ENCODE results near the gene LGALS3BP. TPM values are rescaled to one million over a fixed set of nuclear protein-coding genes. Genes with fewer than 3 reads are reported as not detected.

Gene LGALS3BP
- total and polyA plus RNA-seq, 2 of the 13 experiments (the other 11 are each of a cell fraction or from before 2014, with no cell fraction given): 137 to 332 TPM

GRCh38 chr17:79009397-79010303 lies 29.9 kb upstream of the LGALS3BP start, which contains the start of gene CANT1 (continued):
- no peak for TF ChIP-seq ZFP37 (CRISPR knock-in tag; IDR thresholded peaks at IDR 0.05; ENCODE audit: borderline replicate concordance)
- peak; percentile 64 for TF ChIP-seq XRCC5 (optimal IDR thresholded peaks at IDR 0.05; ENCODE audit: low read length)
- TF ChIP-seq ZNF10 (CRISPR knock-in tag; IDR thresholded peaks at IDR 0.05; ENCODE audit: borderline replicate concordance, low read depth): no peak
- no peak; the same call in 1 of the 2 replicates for TF ChIP-seq KLF12 (CRISPR knock-in tag; IDR thresholded peaks at IDR 0.05; ENCODE audit: borderline replicate concordance)
- no peak for TF ChIP-seq RBM39 (IDR thresholded peaks at IDR 0.05; ENCODE audit: low read depth, low read length, poor library complexity, severe bottlenecking)
- no peak for TF ChIP-seq MBNL3 (CRISPR knock-in tag; conservative IDR thresholded peaks at IDR 0.05)
- peak; percentile 80; the same call in 1 of the 2 replicates for TF ChIP-seq ETV6 (CRISPR knock-in tag; conservative IDR thresholded peaks at IDR 0.05)
- peak; percentile 23; the same call in 1 of the 2 replicates for TF ChIP-seq ARNTL (CRISPR knock-in tag; IDR thresholded peaks at IDR 0.05)
- no peak for TF ChIP-seq PREB (CRISPR knock-in tag; IDR thresholded peaks at IDR 0.05)
- TF ChIP-seq MTERF4 (CRISPR knock-in tag; IDR thresholded peaks at IDR 0.05): peak; percentile 95; the same call in 1 of the 2 replicates
- TF ChIP-seq HINFP (CRISPR knock-in tag; IDR thresholded peaks at IDR 0.05; ENCODE audit: low read depth): no peak; the same call in 1 of the 2 replicates
- TF ChIP-seq ZNF484 (CRISPR knock-in tag; IDR thresholded peaks at IDR 0.05; ENCODE audit: borderline replicate concordance, low read depth): no peak
- TF ChIP-seq TFDP1 (CRISPR knock-in tag; IDR thresholded peaks at IDR 0.05; ENCODE audit: borderline replicate concordance): peak; percentile 90; the same call in 1 of the 2 replicates
- TF ChIP-seq ARID3A (IDR thresholded peaks at IDR 0.05; ENCODE audit: low read depth, low read length): no peak
- TF ChIP-seq ZNF430 (CRISPR knock-in tag; IDR thresholded peaks at IDR 0.05): peak; percentile 73; the same call in 1 of the 2 replicates
- no peak for TF ChIP-seq HBP1 (CRISPR knock-in tag; IDR thresholded peaks at IDR 0.05; ENCODE audit: low read depth)
- peak; percentile 39 for TF ChIP-seq MAZ (IDR thresholded peaks at IDR 0.05; ENCODE audit: borderline replicate concordance, low read depth, low read length)
- TF ChIP-seq MAZ (CRISPR knock-in tag; IDR thresholded peaks at IDR 0.05; ENCODE audit: low read depth): peak; percentile 87
- no peak for TF ChIP-seq EP300 (IDR thresholded peaks at IDR 0.05; ENCODE audit: low read depth in 2 of 2, low read length in 2 of 2)
- no peak for TF ChIP-seq EP300 (CRISPR knock-in tag; IDR thresholded peaks at IDR 0.05; ENCODE audit: borderline replicate concordance)

All from HepG2 (cell line).